ENCODE results near the gene RPS19BP1.

The RPS19BP1 gene

GRCh38 chr22:39556970-39557841, 24.7 kb upstream of the RPS19BP1 start:
- no peak for DNase-seq (ENCODE audit: low read depth, low spot score)
- no peak overlapping the region for H3K4me3 ChIP-seq (ENCODE audit: low read depth, low read length)
- peak; percentile 23 for TF ChIP-seq CTCF (IDR thresholded peaks at IDR 0.05; ENCODE audit: low read depth, low read length)
- in situ Hi-C loops (cut with HindIII; ENCODE audit: low sequenced_read_pairs): no loop called here

- no peak for TF ChIP-seq CTCF (IDR thresholded peaks at IDR 0.05; ENCODE audit: low read depth, low read length)
- H3K4me3 ChIP-seq (ENCODE audit: low read depth, low read length): no peak overlapping the region
- DNase-seq (ENCODE audit: low read depth, low spot score): no peak
- in situ Hi-C loops (cut with HindIII; ENCODE audit: low sequenced_read_pairs): no loop called here
Observed at GRCh38 chr22:39554151-39554550, 21.6 kb upstream of the RPS19BP1 start.

- in situ Hi-C loops (cut with HindIII; ENCODE audit: low sequenced_read_pairs): no loop called here
Observed at GRCh38 chr22:39553429-39553828, 20.9 kb upstream of the RPS19BP1 start.

GRCh38 chr22:39547587-39547947, 15.0 kb upstream of the RPS19BP1 start:
- TF ChIP-seq CTCF (IDR thresholded peaks at IDR 0.05; ENCODE audit: low read depth, low read length): no peak
- in situ Hi-C loops (cut with HindIII; ENCODE audit: low sequenced_read_pairs): no loop called here
- H3K4me3 ChIP-seq (ENCODE audit: low read depth, low read length): no peak overlapping the region
- no peak for DNase-seq (ENCODE audit: low read depth, low spot score)

More at GRCh38 chr22:39553429-39553828, 20.9 kb upstream of the RPS19BP1 start:
- H3K4me3 ChIP-seq (ENCODE audit: low read depth, low read length): no peak overlapping the region
- no peak for DNase-seq (ENCODE audit: low read depth, low spot score)
- no peak for TF ChIP-seq CTCF (IDR thresholded peaks at IDR 0.05; ENCODE audit: low read depth, low read length)

GRCh38 chr22:39546889-39547586, 14.5 kb upstream of the RPS19BP1 start:
- in situ Hi-C loops (cut with HindIII; ENCODE audit: low sequenced_read_pairs): no loop called here
- TF ChIP-seq CTCF (IDR thresholded peaks at IDR 0.05; ENCODE audit: low read depth, low read length): no peak
- no peak overlapping the region for H3K4me3 ChIP-seq (ENCODE audit: low read depth, low read length)
- peak; percentile 47 for DNase-seq (ENCODE audit: low read depth, low spot score)

- H3K4me3 ChIP-seq (ENCODE audit: low read depth, low read length): no peak overlapping the region
- in situ Hi-C loops (cut with HindIII; ENCODE audit: low sequenced_read_pairs): no loop called here
- no peak for TF ChIP-seq CTCF (IDR thresholded peaks at IDR 0.05; ENCODE audit: low read depth, low read length)
- peak; percentile 36 for DNase-seq (ENCODE audit: low read depth, low spot score)
Observed at GRCh38 chr22:39545386-39546365, 13.1 kb upstream of the RPS19BP1 start.

Data from astrocyte of the spinal cord (primary cell).